HCEC 1CT (cell line): ENCODE measurements around the gene SNRPA.
"Not testable (repeated sequence)": the region's sequence is repeated elsewhere in the genome, so short reads cannot be mapped to it uniquely, and the experiment has no call there.

Experiments used
- DNase-seq: peaks from one replicate; pipeline ENCODE4 v3.0.0-alpha.2; 2017

Gene SNRPA

GRCh38 chr19:40721936-40722661 is 28.9 kb upstream of the SNRPA start:
- DNase-seq = peak; percentile 28

DNA sequence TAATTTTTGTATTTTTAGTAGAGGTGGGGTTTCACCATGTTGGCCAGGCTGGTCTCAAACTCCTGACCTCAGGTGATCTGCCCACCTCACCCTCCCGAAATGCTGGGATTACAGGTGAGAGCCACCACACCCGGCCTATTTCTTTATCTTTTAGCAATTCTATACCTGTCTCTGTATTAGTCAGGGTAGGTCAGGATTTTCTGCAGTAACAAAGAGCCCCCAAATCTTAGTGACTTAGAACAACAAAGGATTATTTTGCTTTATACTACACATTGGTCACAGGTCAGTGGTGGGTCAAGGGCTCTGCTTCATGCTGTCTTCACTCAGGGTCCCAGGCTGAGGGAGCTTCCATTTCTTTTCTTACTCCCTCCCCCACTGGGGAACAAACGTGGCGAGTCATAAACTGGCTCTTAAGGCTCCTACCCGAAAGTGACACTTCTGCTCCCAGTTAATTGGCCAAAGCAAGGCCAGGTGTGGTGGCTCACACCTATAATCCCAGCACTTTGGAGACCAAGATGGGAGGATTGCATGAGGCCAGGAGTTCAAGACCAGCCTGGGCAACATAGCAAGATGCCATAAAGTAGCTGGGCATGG is 27.2 kb upstream of the SNRPA start:
- no peak for DNase-seq

DNA sequence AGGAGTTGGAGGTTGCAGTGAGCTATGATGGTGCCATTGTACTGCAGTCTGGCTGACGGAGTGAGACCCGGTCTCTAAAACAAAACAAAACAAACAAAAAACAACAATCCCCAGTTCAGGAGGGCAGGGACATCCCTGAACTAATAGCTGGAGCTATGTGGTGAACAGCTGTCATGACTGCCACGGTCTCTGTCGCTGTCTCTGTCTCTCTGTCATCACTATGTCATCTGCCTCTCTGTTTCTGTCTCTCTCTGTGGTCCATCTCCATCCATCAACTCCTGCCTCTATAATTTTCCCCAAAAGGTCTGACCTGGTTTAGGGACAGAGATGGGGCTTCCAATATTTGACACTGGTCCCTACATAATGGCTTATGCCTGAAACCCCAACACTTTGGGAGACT is 26.7 kb upstream of the SNRPA start:
- DNase-seq = no peak

DNA sequence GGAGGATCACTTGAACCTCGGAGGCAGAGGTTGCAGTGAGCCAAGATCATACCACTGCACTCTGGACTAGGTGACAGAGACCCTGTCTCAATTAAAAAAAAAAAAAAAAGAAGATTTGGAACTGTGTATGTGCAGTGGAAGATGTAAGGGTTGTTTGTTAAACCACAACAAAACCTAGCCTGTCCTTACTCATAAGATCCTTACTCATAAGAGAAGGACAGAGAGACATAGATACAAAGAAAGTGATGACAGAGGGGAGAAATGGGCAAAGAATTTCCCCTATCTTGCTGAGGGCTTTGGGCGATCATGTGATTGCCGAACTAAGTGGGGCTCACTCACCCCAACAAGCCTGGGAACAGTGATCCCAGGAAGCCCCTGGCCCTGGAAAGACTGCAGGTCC is 26.1 kb upstream of the SNRPA start:
- no peak for DNase-seq

DNA sequence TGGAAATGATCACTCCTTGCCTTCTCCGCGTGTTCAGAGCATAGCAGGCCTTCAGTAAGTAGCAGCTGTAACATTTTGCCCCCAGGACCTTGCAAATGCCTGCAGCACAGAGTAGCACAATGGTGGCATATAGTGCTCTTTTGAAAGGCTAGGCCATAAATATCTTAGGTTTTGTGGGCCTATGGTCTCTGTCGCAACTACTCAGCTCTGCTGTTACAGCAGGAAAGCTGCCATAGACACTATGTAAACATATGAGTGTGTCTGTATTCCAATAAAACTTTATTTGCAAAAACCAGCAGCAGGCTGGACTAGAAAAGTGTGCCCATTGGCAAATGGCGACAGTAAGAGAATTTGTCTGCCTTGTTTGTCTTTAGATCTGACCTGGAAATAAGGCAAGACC is 24.7 kb upstream of the SNRPA start:
- no peak for DNase-seq

GRCh38 chr19:40730065-40730464 is 20.9 kb upstream of the SNRPA start:
- DNase-seq = not testable (repeated sequence)

DNA sequence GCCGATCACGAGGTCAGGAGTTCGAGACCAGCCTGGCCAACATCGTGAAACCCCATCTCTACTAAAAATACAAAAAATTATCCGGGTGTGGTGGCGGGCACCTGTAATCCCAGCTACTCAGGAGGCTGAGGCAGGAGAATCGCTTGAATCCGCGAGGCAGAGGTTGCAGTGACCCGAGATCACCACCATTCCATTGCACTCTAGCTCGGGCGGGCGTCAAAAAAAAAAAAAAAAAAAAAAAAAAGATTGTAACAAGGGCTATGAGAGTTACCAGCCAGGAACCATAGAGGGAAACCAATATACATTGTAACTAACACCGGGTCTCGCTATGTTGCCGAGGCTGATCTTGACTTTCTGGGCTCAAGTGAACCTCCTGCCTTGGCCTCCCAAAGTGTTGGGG is 18.7 kb upstream of the SNRPA start:
- not testable (repeated sequence) for DNase-seq

DNA sequence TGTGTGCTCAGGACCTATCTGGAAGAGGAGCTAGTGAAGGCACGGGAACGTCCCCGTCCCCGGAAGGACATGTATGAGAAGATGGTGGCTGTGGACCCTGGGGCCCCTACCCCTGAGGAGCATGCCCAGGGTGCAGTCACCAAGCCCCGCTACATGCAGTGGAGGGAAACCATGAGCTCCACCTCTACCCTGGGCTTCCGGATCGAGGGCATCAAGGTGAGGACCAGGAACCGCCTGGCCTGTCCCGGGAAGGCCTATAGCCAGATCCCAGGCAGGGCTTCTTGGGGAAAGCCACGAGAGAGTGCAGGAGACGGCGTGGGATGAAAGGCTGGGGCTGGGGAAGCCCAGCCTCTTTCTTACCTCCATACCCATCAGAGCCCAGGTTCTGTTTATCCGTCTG is 17.9 kb upstream of the SNRPA start:
- DNase-seq = no peak

- DNase-seq = no peak
Measured at GRCh38 chr19:40735013-40735771, 15.8 kb upstream of the SNRPA start.

DNA sequence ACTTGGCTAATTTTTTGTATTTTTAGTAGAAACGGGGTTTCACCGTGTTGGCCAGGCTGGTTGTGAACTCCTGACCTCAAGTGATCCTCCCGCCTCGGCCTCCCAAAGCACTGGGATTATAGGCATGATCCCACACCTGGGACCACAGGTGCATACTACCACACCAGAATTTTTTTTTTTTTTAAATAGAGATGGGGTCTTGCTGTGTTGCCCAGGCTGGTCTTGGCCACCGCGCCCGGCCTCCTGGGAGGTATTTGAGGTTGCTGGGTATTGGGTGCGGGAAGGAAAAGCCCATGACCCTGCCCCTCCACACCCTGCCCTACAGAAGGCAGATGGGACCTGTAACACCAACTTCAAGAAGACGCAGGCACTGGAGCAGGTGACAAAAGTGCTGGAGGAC is 14.3 kb upstream of the SNRPA start:
- no peak for DNase-seq

DNA sequence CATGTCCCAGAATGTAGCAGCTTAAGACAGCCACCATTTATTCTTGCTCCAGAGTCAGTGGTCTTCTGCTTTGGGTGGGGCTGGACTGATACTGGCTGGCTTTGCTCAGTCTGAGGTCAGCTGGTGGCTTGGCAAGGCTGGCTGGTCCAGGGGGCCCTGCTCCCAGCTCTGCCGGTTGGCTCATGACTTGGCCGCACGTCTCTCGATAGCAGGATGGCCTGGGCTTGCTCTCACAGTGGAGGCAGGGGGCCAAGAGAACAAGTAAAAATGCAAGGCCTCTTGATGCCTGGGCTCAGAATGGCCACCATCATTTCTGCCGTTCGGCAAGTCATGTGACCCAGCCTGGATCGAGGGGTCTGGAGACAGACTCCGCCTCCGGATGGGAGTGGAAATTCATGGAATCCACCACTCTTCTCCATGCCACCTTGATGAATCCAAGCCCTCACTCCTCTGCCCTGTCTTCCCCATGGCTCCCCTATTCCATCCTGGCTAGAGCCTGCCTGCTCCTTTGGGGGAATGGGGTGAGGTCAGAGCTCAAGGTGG is 13.8 kb upstream of the SNRPA start:
- DNase-seq = no peak

- no peak for DNase-seq
Measured at GRCh38 chr19:40739030-40739839, 11.8 kb upstream of the SNRPA start.

- DNase-seq = no peak
Measured at GRCh38 chr19:40739871-40740703, 10.9 kb upstream of the SNRPA start.

GRCh38 chr19:40740747-40741146 is 10.3 kb upstream of the SNRPA start:
- no peak for DNase-seq

- no peak for DNase-seq
Measured at GRCh38 chr19:40741527-40742390, 9.2 kb upstream of the SNRPA start.

- no peak for DNase-seq
Measured at GRCh38 chr19:40742477-40742876, 8.5 kb upstream of the SNRPA start.

DNA sequence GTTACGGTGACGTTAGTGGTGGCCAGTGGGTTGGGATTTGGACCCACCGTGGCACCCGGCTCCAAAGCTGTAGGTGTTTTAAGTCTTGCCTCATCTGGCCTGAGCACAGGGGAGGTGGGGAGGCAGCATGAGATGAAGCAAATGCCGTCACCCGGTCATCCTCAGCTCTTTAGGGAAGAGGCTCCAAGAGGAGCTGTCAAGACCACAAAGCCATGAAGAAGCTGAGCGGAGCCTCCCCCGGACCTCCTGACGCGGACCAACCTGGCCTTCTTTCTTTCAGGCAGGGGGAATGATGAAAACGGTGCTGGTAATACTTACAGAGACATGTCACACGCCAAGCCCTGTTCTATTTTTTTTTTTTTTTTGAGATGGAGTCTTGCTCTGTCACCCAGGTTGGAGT is 8.1 kb upstream of the SNRPA start:
- no peak for DNase-seq

- no peak for DNase-seq
Measured at GRCh38 chr19:40743926-40744325, 7.1 kb upstream of the SNRPA start.

GRCh38 chr19:40744554-40745401 is 6.2 kb upstream of the SNRPA start:
- DNase-seq = no peak

GRCh38 chr19:40745402-40745780 is 5.6 kb upstream of the SNRPA start:
- DNase-seq = peak; percentile 39
